Keratinocyte (primary cell): ENCODE measurements around the gene FUZ.

Experiments
- CTCF ChIP-seq, 3 experiments: IDR thresholded peaks in 1 of 3; conservative IDR thresholded peaks in 1 of 3; optimal IDR thresholded peaks in 1 of 3; 2 replicates in 2 of 3; 3 replicates in 1 of 3; pipeline versions ENCODE3 to v1.5.1; 2011; ENCODE audit warnings: low read length in 3 of 3, mild to moderate bottlenecking in 3 of 3, moderate library complexity in 2 of 3, control low read depth in 1 of 3, inconsistent platforms in 1 of 3; ENCODE audit not compliant: insufficient read depth in 2 of 3; ENCODE audit errors: extremely low read depth in 1 of 3
- EZH2 ChIP-seq: IDR thresholded peaks from one replicate; pipeline ENCODE4 v1.6.1; 2012; ENCODE audit warnings: inconsistent platforms, mild to moderate bottlenecking, low read length, moderate library complexity

GRCh38 chr19:49814010-49814409, 918 bp upstream of the FUZ start:
- TF ChIP-seq CTCF (optimal IDR thresholded peaks at IDR 0.05 in 1 of 3, IDR thresholded peaks at IDR 0.05 in 1 of 3, conservative IDR thresholded peaks at IDR 0.05 in 1 of 3; ENCODE audit: extremely low read depth in 1 of 3, insufficient read depth in 2 of 3, low read length in 3 of 3) (no peak), EZH2 (no peak)
